ENCODE data around the gene FIP1L1.

- no peak for TF ChIP-seq POLR2A (IDR thresholded peaks at IDR 0.05; ENCODE audit: low read depth)
- no peak for TF ChIP-seq CTCF (IDR thresholded peaks at IDR 0.05)
- TF ChIP-seq EP300 (IDR thresholded peaks at IDR 0.05), result no peak
Observed at GRCh38 chr4:53507671-53508286, 130.3 kb downstream of the FIP1L1 start.

All from esophagus muscularis mucosa (tissue), 4 donors.